Neural cell (in vitro differentiated cells): ENCODE data around the gene POLE4.

Experiments used
- EP300 ChIP-seq: fragments of 450-650 bp; conservative IDR thresholded peaks from 2 replicates; pipeline ENCODE4 v1.6.1; 2014; ENCODE audit warnings: antibody characterized with exemption, mild to moderate bottlenecking, moderate library complexity; ENCODE audit not compliant: poor library complexity, severe bottlenecking
- EZH2 ChIP-seq: fragments of 200-600, 300-800 bp; shearing (Covaris generic), sonication (generic); IDR thresholded peaks from 2 replicates; pipeline ENCODE4 v1.6.1; 2014; ENCODE audit warnings: antibody characterized with exemption, low read length, borderline replicate concordance, mild to moderate bottlenecking; ENCODE audit not compliant: insufficient read depth, poor library complexity, severe bottlenecking
- MXI1 ChIP-seq: fragments of 450-650 bp; conservative IDR thresholded peaks from 2 replicates; pipeline ENCODE4 v1.6.1; 2014; ENCODE audit warnings: antibody characterized with exemption, mild to moderate bottlenecking; ENCODE audit not compliant: poor library complexity, severe bottlenecking
- TAF1 ChIP-seq: IDR thresholded peaks from 2 replicates; pipeline ENCODE4 v1.6.1; 2012; ENCODE audit warnings: low read depth
- TF ChIP-seq, protein P1 (sequence below): fragments of 450-650 bp; IDR thresholded peaks from 2 replicates; pipeline ENCODE4 v1.5.1; 2014; ENCODE audit warnings: antibody characterized with exemption, mild to moderate bottlenecking, moderate library complexity; ENCODE audit not compliant: poor library complexity, severe bottlenecking

DNA sequence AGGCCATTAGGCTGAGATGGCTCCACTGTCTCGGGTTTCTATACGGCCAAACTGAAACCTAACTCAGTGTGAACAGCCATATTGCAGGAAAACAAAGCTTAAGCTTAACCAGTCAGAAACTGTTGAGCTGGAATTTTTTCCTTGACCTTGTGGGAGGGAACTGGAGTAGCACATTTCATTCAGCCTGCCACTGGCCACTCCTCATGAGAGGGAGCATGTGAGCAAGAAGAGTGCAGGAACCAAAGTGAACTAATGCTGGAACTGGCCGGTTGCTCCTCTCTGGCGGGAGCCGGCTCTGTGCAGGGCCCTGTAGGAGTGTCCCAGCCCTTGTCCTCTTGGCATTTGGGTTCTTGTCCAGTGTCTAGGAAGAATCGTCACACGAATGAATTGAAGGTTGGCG is 5.9 kb upstream of the POLE4 start:
- TF ChIP-seq, protein P1, sequence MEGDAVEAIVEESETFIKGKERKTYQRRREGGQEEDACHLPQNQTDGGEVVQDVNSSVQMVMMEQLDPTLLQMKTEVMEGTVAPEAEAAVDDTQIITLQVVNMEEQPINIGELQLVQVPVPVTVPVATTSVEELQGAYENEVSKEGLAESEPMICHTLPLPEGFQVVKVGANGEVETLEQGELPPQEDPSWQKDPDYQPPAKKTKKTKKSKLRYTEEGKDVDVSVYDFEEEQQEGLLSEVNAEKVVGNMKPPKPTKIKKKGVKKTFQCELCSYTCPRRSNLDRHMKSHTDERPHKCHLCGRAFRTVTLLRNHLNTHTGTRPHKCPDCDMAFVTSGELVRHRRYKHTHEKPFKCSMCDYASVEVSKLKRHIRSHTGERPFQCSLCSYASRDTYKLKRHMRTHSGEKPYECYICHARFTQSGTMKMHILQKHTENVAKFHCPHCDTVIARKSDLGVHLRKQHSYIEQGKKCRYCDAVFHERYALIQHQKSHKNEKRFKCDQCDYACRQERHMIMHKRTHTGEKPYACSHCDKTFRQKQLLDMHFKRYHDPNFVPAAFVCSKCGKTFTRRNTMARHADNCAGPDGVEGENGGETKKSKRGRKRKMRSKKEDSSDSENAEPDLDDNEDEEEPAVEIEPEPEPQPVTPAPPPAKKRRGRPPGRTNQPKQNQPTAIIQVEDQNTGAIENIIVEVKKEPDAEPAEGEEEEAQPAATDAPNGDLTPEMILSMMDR = no peak
- TF ChIP-seq MXI1 (no peak), EZH2 (no peak), EP300 (no peak), TAF1 (no peak)
